ENCODE results near the gene ACVRL1. TPM values are rescaled to one million over a fixed set of nuclear protein-coding genes. Genes with fewer than 3 reads are reported as not detected.

ACVRL1 gene
- total RNA-seq, 1 donor from 2014 or later: 36.9 TPM

DNA sequence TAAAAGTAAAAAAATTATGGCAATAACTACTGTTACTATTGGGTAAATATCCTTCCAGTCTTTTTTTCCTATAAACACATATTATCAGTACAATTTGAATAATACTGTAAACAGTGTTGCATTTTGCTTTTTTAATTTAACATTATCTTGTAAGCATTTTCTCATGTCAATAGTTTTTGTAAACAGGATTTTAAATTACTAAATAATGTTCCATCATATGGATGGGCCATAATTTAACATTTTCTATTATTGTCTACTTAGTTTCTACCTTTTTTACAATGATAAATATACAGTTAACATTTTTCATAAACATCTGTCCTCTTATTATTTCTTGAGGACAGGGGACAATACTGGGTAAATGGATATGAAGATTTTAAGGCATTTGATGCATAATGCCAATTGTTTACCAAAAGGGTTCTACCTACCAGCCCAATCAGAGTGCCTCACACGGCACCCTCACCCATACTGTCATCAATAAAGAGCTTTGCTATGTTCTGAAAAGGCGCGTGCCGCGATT, 43.4 kb downstream of the ACVRL1 start:
- Histone ChIP-seq H3K27me3 (ENCODE audit: low read depth) (no peaks in the 10 kb centered on the region), H3K4me3 (peak overlapping the region; percentile 91), H3K9me3 (replicated peaks) (no peaks in the 10 kb centered on the region), H3K27ac (replicated peaks) (peak overlapping the region; percentile 65), H3K4me1 (peaks cover 46% of the 10 kb centered on the region), H3K36me3 (no peaks in the 10 kb centered on the region)
- DNase-seq: no peak
- TF ChIP-seq, protein P1, sequence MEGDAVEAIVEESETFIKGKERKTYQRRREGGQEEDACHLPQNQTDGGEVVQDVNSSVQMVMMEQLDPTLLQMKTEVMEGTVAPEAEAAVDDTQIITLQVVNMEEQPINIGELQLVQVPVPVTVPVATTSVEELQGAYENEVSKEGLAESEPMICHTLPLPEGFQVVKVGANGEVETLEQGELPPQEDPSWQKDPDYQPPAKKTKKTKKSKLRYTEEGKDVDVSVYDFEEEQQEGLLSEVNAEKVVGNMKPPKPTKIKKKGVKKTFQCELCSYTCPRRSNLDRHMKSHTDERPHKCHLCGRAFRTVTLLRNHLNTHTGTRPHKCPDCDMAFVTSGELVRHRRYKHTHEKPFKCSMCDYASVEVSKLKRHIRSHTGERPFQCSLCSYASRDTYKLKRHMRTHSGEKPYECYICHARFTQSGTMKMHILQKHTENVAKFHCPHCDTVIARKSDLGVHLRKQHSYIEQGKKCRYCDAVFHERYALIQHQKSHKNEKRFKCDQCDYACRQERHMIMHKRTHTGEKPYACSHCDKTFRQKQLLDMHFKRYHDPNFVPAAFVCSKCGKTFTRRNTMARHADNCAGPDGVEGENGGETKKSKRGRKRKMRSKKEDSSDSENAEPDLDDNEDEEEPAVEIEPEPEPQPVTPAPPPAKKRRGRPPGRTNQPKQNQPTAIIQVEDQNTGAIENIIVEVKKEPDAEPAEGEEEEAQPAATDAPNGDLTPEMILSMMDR (IDR thresholded peaks at IDR 0.05; ENCODE audit: borderline replicate concordance): no peak
- intact Hi-C loops (cut with micrococcal nuclease): no loop called here

DNA sequence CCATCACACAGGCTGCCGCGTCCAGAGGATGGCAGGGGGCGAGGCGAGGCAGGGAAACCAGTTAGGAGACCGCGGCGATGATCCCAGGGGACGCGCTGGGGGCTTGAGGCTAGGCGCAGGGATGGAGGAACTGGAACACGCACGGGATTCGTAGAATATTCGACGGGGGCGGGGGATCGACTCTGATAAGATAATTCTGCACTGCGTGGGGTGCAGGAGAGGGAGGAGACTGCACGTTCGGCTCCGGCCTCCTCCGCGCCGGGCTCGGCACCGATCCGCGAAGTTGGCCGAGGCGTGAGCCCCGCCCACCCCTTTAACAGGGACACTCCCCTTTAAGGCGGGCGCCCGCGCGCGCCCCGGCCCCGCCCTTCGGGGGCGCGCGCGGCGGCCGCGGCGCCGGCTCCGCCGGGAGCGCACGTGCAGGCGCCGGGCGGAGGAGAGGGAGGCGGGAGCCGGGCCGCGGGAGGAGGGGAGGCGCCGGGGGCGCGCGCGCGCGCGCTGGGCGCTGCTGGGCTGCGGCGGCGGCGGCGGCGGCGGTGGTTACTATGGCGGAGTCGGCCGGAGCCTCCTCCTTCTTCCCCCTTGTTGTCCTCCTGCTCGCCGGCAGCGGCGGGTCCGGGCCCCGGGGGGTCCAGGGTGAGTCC, 44.0 kb downstream of the ACVRL1 start, which contains the start of gene ACVR1B:
ACVR1B (plus strand) TSS at position 501 of the 644 bp plus-strand sequence; CDS start at position 546, 45 bp downstream.
- TF ChIP-seq, protein P1 (IDR thresholded peaks at IDR 0.05; ENCODE audit: borderline replicate concordance): no peak
- Histone ChIP-seq H3K27me3 (ENCODE audit: low read depth) (no peaks in the 10 kb centered on the region), H3K4me1 (peaks cover 51% of the 10 kb centered on the region), H3K36me3 (no peaks in the 10 kb centered on the region), H3K4me3 (peak within 1 kb of the TSS; percentile 91), H3K27ac (replicated peaks) (peak within 1 kb of the TSS; percentile 89), H3K9me3 (replicated peaks) (no peaks in the 10 kb centered on the region)
- DNase-seq: peak; percentile 91
- intact Hi-C loops (cut with micrococcal nuclease): no loop called here

DNA sequence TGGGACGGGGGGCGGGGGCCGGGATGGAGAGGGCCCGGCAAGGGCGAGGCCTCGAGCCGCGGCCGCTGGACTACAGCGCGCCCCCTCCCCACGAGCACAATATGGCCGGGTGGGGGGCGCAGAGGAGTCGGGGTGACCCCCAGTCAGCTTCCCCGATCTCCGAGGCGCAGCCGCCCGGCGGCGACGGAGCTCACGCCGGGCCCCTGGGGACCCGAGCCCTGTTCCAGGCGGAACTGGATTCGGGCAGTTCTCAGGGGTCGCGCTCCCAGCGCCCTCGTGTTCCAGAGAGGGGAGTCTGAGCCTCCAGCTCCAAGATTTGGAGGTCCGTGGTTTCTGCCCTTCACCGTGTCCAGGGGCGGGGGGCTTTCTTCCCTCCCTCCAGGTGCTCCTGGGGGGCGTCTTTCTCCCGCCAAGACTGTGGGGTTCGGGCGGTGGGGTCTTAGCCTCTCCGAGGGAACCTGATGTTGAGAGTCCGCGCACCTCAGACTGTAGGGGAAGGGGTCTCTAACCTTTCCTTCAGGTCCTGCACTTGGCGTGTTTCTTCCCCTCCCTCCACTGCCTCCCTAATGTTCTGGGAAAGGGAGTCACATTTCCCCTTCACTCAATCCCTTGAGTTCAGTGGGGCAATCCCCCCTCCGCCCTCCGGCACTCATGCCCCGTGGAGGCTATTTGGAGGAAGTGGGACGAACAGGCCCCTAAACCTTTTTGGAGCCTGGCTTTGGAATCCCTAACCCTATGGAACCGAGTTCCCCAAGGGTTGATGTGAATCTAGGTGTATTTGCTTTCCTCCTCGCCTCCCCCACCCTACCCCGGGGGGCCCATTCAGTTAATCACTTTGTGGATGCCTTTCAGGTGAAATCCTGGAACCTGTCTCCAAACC, 44.8 kb downstream of the ACVRL1 start:
- H3K36me3 ChIP-seq: no peaks in the 10 kb centered on the region
- intact Hi-C loops (cut with micrococcal nuclease): no loop called here
- peaks cover 51% of the 10 kb centered on the region for H3K4me1 ChIP-seq
- no peaks in the 10 kb centered on the region for H3K27me3 ChIP-seq (ENCODE audit: low read depth)
- peak overlapping the region; percentile 89 for H3K27ac ChIP-seq (replicated peaks)
- no peak for DNase-seq
- TF ChIP-seq, protein P1 (IDR thresholded peaks at IDR 0.05; ENCODE audit: borderline replicate concordance): no peak
- no peaks in the 10 kb centered on the region for H3K9me3 ChIP-seq (replicated peaks)
- peak overlapping the region; percentile 91 for H3K4me3 ChIP-seq

DNA sequence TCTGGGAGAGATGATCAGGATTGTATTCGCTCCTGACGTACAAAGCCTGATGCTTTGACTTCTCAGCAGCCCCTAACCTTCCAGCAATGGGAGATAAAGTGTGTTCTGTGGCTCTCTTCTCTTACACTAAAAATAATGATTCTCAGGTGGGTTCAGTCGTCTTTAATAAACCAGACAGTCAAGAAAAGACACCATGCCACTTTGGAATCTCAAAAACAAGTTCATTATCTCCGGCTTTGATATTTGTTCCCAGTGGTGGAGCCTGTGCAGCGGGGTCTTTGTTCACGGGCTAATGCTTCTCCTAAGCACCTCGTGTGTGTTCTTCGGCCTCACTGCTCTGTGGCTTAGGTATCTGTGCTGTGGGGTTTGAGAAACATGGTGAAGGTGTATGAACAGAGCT, 45.8 kb downstream of the ACVRL1 start:
- Histone ChIP-seq H3K36me3 (no peaks in the 10 kb centered on the region), H3K4me3 (peak overlapping the region; percentile 91), H3K27me3 (ENCODE audit: low read depth) (no peaks in the 10 kb centered on the region), H3K9me3 (replicated peaks) (no peaks in the 10 kb centered on the region), H3K4me1 (peaks cover 57% of the 10 kb centered on the region), H3K27ac (replicated peaks) (peak overlapping the region; percentile 89)
- TF ChIP-seq, protein P1 (IDR thresholded peaks at IDR 0.05; ENCODE audit: borderline replicate concordance): no peak
- no peak for DNase-seq
- intact Hi-C loops (cut with micrococcal nuclease): no loop called here

DNA sequence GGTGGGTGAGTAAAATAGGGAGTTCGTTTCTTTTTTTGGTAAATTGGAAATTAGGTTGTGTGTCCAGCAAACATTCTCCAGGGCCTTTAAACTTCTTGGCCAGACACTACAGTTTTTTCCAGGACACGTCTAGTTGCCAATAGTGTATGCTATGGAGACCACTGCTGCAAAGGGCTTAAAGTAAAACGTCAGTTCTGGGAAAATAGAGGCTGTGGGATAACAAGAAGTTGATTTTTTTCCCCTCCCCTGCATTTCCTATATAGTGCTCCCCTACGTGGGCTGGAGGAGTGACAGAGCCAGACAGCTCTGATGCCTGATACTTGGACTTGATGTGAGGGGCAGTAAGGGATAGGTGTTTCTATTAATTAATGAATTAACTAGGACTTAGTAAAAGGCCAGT, 46.6 kb downstream of the ACVRL1 start:
- H3K27ac ChIP-seq (replicated peaks): peak overlapping the region; percentile 89
- TF ChIP-seq, protein P1 (IDR thresholded peaks at IDR 0.05; ENCODE audit: borderline replicate concordance): no peak
- H3K36me3 ChIP-seq: no peaks in the 10 kb centered on the region
- H3K4me3 ChIP-seq: peak overlapping the region; percentile 91
- no peaks in the 10 kb centered on the region for H3K27me3 ChIP-seq (ENCODE audit: low read depth)
- intact Hi-C loops (cut with micrococcal nuclease): no loop called here
- H3K4me1 ChIP-seq: peaks cover 64% of the 10 kb centered on the region
- no peaks in the 10 kb centered on the region for H3K9me3 ChIP-seq (replicated peaks)
- DNase-seq: no peak

All from left ventricle myocardium inferior (tissue), 1 donor.